Stimulated activated CD8-positive, alpha-beta memory T cell treated with anti-CD3 and anti-CD28 coated beads, Interleukin-12 subunit alpha, Interleukin-12 subunit beta, amount 100 ng/mL, for 1 hour (primary cell): ENCODE data around the gene SMARCD2.

Experiments
- DNase-seq: peaks from one replicate; pipeline ENCODE4 v3.0.0-alpha.2; 2020; ENCODE audit warnings: low read depth

Gene SMARCD2

GRCh38 chr17:63832014-63832413 is 10.5 kb downstream of the SMARCD2 start:
- DNase-seq: no peak

- DNase-seq: no peak
Observed at GRCh38 chr17:63831505-63831904, 11.0 kb downstream of the SMARCD2 start.

DNA sequence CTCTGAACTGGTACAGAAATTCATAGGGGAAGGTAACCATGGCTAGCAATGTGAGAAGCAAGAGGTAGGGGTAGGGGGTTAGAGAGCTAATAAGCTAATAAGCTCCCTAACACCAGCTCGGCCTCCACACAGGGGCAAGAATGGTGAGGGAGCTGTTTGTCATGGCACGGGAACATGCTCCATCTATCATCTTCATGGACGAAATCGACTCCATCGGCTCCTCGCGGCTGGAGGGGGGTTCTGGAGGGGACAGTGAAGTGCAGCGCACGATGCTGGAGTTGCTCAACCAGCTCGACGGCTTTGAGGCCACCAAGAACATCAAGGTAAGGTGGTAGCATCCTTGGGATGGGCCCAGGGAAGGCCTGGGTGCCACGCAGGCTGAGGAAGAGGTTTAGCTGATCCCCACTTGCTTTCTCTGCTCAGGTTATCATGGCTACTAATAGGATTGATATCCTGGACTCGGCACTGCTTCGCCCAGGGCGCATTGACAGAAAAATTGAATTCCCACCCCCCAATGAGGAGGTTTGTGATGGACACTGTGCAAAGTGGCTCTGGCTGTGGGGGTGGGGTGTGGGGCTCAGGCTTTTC is 11.5 kb downstream of the SMARCD2 start:
- DNase-seq: no peak

DNA sequence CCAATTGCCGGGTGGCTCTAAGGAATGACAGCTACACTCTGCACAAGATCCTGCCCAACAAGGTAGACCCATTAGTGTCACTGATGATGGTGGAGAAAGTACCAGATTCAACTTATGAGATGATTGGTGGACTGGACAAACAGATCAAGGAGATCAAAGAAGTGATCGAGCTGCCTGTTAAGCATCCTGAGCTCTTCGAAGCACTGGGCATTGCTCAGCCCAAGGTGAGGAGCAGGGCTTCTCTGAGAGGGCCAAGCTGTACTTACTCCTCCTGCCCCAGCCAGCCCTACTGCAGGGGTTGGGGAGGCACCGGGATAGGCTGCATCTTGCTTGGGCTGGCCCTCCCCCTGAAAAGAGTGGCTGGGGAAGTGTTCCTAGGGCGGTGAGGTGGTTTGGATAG is 12.2 kb downstream of the SMARCD2 start:
- no peak for DNase-seq

DNA sequence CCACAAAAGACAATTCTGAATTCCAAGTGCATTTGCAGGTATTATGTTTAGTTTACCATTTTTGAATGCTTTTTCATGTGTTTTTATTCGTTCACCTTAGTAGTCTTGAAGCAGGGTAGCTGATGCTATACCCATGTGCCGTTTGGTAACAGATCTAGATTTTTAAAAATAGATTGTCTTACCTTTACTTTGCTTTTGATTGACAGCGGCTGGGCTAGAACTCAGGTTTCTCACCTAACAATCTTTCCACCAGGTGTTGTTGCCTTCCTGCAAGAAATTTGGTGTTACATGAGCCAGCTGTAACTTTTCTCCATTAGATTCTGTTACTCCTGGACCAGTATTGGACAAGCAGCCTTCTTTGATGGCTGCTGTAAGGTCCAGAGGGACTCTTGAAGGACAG is 13.5 kb downstream of the SMARCD2 start:
- no peak for DNase-seq

DNA sequence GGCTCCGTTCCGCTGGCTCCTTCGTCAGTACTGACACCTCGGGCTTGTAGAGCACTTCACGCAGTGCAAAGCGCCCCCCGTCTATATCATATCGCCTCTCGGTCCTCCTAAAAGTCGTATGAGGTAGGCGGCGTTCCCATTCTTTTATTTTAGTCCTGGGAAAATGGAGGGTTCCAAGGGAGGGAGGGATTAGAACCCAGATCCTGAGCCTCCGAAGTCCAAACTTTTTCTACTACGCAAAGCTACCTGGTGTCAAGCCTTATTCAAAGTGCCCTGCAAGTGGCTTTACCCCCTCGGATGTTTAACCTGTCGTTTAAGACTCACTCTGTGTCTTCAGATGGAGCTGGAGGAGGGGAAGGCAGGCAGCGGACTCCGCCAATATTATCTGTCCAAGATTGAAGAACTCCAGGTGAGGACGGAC is 14.7 kb downstream of the SMARCD2 start:
- DNase-seq: no peak

DNA sequence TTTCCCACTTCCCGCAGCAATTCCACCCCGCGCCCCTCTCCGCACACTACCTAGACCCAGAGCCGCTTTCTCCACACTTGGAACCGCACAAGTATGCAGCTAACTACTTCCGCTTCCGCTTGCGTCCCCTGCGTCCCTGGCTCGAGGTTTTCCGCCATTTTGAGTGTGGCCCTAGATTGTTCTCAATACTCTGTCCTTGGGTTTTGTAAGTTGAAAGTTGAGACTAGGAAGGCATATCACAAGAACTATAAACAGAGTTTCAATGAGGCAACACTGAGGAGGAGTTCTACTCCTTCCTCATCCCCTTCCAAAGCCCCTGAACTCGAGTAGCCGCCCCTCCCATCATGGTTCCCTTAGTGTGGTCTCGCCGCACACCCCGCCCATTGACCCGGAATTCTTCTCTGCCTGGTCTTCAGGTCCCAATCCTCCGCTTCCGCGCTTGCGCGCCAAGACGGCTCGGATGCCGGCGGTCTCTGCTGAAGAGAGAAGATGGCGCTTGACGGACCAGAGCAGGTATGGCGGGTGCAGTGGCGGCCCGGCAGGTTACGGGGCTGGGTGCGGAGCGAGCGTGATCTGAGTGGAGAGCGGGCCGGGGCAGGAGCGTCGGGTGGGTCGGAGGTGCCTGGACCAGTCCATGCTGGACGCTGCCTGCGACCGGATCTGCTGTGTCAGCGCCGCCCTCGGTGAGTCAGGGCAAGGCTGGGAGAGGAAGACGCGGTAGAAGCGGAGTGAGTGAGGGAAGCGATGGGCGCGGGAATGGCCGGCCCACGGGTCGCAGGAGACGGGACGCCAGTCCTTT is 15.3 kb downstream of the SMARCD2 start, which contains the start of the genes FTSJ3 and PSMC5:
FTSJ3 (minus strand) TSS at position 662 of the 799 bp plus-strand sequence. CDS start 761 bp downstream, outside the sequence.
PSMC5 (plus strand) TSS at position 430 of the 799 bp plus-strand sequence; CDS start at position 490, 60 bp downstream.
- peak; percentile 94 for DNase-seq

- no peak for DNase-seq
Observed at GRCh38 chr17:63826468-63827001, 15.9 kb downstream of the SMARCD2 start.

DNA sequence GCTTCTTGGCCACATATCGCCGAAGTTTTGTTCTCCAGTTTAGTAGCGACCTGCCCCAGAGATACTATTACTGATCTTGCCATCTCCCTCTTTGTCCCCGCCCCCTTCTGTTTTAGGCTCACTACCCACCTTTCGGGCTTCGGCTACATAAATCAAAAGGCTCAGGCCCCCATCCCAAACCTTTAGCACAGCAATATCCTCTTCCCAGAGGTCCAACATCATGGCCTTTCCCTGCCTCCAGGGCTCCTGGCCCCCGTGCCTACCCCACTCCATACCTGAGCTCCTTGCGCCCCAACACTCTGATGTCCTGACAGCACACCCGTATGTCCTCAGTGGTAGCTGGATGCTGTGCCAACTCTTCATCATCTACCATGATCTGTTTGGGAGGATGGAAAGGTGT is 18.1 kb downstream of the SMARCD2 start:
- DNase-seq: no peak

- DNase-seq: no peak
Observed at GRCh38 chr17:63823659-63824331, 18.7 kb downstream of the SMARCD2 start.

GRCh38 chr17:63822537-63822936 is 19.9 kb downstream of the SMARCD2 start:
- no peak for DNase-seq

DNA sequence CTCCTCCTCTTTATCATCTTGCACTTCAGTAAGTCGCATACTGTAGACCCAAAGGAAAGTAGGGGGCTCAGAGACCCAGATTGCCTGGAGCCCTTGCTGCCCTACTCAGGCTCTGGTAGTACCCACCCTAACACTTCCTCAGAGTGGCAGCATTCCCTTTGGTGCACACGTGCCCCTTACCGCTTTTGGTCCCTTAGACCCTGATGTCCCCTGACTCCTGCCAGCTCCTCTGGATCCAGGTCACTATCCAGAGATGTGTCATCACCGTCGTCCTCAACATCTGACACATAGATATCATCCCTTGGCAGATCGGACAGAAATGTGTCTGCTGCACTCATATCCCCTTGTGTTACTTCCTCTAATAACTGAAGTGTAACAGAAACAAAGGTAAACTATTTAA is 20.7 kb downstream of the SMARCD2 start:
- DNase-seq: no peak

GRCh38 chr17:63820963-63821561 is 21.4 kb downstream of the SMARCD2 start:
- no peak for DNase-seq

- DNase-seq: no peak
Observed at GRCh38 chr17:63819585-63820537, 22.6 kb downstream of the SMARCD2 start.

DNA sequence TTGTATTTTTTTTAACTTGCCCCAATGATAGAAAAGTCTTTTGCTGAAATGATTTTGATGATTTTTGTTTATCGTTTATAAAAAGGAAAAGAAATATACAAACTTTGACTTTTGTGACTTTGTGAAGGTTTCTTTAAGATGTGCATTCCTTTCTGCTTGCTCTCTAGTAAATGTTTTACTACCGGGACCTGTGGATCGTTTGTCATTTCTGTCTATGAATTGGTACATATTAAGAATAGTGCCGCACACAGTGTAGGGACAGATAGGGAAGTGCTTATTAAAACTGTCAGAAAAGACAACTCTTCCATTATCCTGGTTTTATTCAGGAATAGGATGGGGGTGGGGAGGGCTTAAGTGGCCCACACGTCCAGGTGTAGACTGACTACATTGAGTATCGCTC is 23.4 kb downstream of the SMARCD2 start:
- no peak for DNase-seq

DNA sequence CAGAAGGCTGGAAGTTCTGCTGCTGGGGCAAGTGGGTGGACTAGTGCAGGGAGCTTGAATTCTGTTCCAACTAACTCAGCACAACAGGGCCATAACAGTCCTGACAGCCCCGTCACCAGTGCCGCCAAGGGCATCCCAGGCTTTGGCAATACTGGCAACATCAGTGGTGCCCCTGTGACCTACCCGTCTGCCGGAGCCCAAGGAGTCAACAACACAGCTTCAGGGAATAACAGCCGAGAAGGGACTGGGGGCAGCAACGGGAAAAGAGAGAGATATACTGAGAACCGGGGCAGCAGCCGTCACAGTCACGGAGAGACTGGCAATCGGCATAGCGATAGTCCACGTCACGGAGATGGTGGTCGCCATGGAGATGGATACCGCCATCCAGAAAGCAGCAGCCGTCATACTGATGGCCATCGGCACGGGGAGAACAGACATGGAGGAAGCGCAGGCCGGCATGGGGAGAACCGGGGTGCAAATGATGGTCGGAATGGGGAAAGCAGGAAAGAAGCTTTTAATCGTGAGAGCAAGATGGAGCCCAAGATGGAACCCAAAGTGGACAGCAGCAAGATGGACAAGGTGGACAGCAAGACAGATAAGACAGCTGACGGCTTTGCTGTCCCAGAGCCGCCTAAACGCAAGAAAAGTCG is 24.6 kb downstream of the SMARCD2 start:
- no peak for DNase-seq

DNA sequence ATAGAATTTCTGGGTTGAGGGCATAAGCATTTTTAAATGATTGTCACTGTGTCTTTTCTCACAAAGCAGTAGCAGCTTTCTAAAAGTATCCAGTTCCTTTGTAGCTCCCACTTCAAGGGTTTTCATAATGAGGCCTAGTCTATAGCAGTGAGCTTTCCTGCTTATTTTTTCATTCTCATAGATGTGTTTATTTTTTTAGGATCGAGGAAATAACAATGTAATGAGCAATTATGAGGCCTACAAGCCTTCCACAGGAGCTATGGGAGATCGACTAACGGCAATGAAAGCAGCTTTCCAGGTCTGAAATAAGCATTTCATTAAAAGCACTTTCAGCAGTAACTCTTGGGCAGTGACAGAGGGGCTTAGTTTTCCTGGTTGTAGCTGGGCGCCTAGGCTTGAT is 25.8 kb downstream of the SMARCD2 start:
- no peak for DNase-seq

DNA sequence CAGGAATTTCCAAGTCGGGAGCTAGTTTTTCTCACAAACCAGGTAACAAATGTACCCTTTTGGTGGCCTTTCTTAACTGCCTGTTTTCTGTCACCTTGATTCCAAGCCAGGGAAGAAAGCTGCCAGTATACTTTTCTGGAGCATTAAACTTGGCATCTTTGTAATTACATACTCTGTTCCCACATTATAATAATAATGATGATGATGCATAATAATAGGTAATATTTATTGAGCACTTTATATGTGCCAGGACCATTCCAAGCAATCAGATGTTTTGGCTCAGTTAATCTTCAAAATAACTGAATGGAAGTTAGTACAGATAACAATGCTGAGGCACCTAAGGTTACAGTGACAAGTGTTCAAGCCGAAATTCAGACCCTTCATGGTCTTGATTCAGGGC is 26.4 kb downstream of the SMARCD2 start:
- no peak for DNase-seq

- DNase-seq: no peak
Observed at GRCh38 chr17:63809970-63810369, 32.5 kb downstream of the SMARCD2 start.

GRCh38 chr17:63805591-63805990 is 36.9 kb downstream of the SMARCD2 start:
- DNase-seq: no peak

- DNase-seq: no peak
Observed at GRCh38 chr17:63804328-63804727, 38.2 kb downstream of the SMARCD2 start.
